HUES6 (cell line): ENCODE results near the gene NSG2.

Experiments used
- H3K27ac ChIP-seq: 2 replicates; pipeline ENCODE4 v1.7.0; 2013; ENCODE audit warnings: low read depth, mild to moderate bottlenecking, low read length, inconsistent platforms
- H3K27me3 ChIP-seq: 2 replicates; pipeline ENCODE4 v1.6.1; 2013; ENCODE audit warnings: low read length; ENCODE audit not compliant: control insufficient read depth, insufficient read depth
- H3K36me3 ChIP-seq: 2 replicates; pipeline ENCODE4 v1.6.1; 2013; ENCODE audit warnings: low read length; ENCODE audit not compliant: control insufficient read depth, insufficient read depth
- H3K4me1 ChIP-seq: 2 replicates; pipeline ENCODE4 v1.6.1; 2013; ENCODE audit warnings: low read length; ENCODE audit not compliant: control insufficient read depth, insufficient read depth
- H3K4me3 ChIP-seq: 2 replicates; pipeline ENCODE4 v1.5.1; 2013; ENCODE audit warnings: low read depth, low read length
- H3K9ac ChIP-seq: one replicate; pipeline ENCODE4 v1.6.1; 2013; ENCODE audit warnings: mild to moderate bottlenecking, low read length
- H3K9me3 ChIP-seq: 2 replicates; pipeline ENCODE4 v1.6.1; 2013; ENCODE audit warnings: low read depth, low read length; ENCODE audit not compliant: control insufficient read depth, insufficient read depth

Gene NSG2

DNA sequence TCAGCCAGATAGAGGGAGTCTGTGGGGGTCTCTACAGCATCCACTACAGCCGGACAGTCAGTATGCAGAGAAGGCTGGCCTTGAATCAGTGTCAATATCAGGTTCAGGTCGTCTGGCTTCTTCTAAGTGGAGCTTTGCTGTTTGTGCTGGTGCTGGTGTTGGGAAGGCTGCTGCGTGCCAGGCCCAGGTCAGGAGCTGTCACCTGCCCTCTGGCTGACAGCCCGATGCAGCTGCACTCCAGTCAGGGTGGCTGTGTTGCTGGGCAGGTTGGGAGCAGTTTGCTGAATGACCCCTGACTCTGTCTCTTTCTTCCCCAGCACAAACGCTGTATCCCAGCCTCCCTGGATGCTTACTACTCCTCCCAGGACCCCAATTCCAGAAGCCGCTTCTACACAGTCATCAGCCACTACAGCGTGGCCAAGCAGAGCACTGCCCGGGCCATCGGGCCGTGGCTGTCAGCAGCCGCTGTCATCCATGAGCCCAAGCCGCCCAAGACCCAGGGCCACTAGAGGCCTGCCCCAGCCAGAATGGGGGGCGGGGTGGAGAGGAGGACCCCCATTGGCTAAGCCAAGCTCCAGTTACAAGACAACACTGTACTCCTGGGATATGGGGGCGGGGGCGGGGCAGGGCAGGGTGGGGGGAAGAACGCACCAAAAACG is 61.6 kb downstream of the NSG2 start:
- no peak overlapping the region for H3K27ac ChIP-seq
- H3K4me3 ChIP-seq: no peak overlapping the region
- no peaks in the 10 kb centered on the region; the same call in 1 of the 2 replicates for H3K4me1 ChIP-seq
- H3K36me3 ChIP-seq: no peaks in the 10 kb centered on the region
- H3K9me3 ChIP-seq: no peaks in the 10 kb centered on the region
- no peaks in the 10 kb centered on the region for H3K27me3 ChIP-seq
- H3K9ac ChIP-seq: no peak overlapping the region

DNA sequence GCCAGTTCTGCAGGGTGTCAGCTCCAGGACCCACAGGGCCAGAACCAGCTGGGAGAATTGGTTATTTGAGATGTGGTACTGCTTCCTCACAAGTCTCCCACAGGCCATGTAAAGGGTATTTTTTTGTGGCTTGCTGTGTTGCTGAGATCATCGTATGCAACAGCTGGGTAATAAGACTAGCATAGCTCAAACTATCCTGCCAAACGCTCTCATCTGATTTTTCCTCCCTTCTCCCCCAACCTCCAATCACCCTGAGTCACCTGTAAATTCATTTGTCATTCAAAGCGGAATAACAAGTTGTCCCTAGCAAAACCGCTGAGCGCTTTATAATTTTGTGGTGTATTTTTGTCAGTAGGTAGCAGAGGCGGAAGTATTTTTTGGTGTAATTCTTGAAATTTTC is 63.2 kb downstream of the NSG2 start:
- Histone ChIP-seq H3K9me3 (no peaks in the 10 kb centered on the region), H3K4me1 (no peaks in the 10 kb centered on the region; the same call in 1 of the 2 replicates), H3K27ac (no peak overlapping the region), H3K27me3 (no peaks in the 10 kb centered on the region), H3K4me3 (no peak overlapping the region), H3K9ac (no peak overlapping the region), H3K36me3 (no peaks in the 10 kb centered on the region)

DNA sequence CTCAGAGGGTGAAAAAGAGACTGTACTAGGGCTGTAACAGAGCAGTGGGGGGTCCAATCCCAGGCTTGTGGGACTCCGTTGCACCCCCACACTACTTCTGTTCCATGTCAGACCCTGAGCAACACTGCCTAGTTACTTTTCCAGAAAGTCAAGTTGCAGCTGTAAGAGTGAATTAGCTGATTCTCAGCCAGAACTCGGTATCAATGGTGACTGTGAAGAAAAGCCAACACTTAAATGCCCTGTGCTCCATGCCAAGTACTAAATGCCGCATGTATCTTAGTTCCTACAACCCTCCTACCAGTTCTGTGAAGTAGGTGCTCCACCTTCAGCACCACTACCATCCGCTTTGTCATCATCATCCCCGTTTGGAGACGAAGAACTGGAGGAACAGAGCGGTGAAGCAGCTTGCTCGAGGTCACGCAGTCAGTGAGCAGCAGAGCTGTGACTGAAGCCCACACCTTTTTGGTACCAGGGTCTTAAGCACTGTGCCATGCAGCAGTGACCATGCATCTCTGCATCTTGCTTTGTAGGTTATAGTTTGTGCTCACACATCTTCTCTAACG is 64.3 kb downstream of the NSG2 start:
- Histone ChIP-seq H3K9ac (no peak overlapping the region), H3K9me3 (no peaks in the 10 kb centered on the region), H3K27me3 (no peaks in the 10 kb centered on the region), H3K27ac (no peak overlapping the region), H3K4me3 (no peak overlapping the region), H3K36me3 (no peaks in the 10 kb centered on the region), H3K4me1 (no peaks in the 10 kb centered on the region; the same call in 1 of the 2 replicates)

DNA sequence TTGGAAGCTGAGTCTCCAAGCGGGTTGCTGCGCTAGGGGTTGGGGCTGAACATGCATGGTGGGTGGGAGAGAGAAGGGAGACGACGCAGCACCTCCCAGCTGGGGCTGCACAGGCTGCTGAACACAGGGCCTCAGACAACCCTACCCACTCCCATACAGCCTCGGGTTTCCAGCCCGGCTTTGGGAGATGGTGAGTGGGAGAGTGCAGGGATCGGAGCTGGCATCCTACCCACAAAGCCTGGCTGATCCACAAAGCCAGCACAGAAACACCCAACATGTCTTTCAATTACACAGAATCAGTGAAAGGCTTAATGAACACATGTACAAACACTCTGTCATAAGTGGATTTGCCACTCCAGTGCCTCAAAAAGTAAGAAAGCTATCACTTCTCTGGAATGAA is 64.8 kb downstream of the NSG2 start:
- no peak overlapping the region for H3K27ac ChIP-seq
- H3K9me3 ChIP-seq: no peaks in the 10 kb centered on the region
- no peaks in the 10 kb centered on the region; the same call in 1 of the 2 replicates for H3K27me3 ChIP-seq

DNA sequence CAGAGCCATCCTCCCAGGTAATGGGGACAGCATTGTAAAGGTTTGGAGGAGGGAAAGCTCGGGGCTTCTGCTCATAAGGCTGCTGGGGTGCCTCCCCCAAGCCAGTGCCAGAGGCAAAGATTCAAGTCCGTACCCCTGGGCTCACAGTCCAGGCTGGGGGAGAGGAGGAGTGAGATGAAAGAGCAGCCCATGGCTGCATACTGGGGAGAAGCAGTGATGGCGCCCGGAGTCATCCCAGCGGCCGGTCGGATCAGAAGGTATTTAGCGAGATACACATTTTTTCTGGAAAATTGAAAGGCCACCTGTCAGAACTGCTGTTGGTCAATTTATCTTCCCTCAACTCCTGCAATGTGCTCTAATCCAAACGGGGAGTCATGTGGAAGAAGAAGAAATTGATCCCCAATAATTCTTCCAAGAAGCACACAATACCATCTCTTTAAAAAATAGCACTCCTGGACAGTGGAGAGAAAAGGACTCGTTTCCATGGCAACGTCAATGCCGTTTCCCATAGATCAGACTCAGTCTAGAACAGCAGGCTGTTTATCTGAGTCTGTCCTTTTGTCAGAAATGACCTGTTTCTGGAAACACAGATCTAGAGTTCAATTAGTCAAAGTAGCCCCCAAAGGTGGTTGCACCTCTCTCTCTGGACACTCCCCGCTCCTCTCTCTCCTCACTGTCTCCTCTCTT is 65.9 kb downstream of the NSG2 start:
- H3K9me3 ChIP-seq: no peaks in the 10 kb centered on the region
- no peak overlapping the region for H3K4me3 ChIP-seq
- no peaks in the 10 kb centered on the region; the same call in 1 of the 2 replicates for H3K4me1 ChIP-seq
- H3K27ac ChIP-seq: no peak overlapping the region
- H3K9ac ChIP-seq: no peak overlapping the region
- H3K36me3 ChIP-seq: no peaks in the 10 kb centered on the region
- H3K27me3 ChIP-seq: peaks cover 2% of the 10 kb centered on the region; the same call in 1 of the 2 replicates

More for the DNA sequence above, 64.8 kb downstream of the NSG2 start:
- Histone ChIP-seq H3K4me3 (no peak overlapping the region), H3K9ac (no peak overlapping the region), H3K4me1 (no peaks in the 10 kb centered on the region; the same call in 1 of the 2 replicates), H3K36me3 (no peaks in the 10 kb centered on the region)

DNA sequence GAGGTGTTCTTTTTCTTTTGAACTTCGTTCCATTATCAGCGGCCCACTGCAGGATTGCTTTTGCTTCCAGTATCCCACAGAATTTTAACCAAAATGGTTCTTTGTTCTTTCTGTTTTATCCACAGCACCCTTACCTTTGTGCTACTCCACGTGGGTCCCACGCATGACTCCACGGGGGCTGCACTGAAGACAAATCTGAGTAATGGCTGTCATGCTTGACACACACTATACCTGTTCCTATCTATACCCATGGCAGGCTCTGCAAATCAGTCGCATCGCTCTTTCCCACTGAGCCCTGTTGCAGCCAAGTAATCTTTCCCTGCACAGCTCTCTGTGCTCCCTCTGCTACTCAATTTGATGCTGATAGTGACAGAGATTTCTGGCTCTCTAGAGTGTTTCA is 69.7 kb downstream of the NSG2 start:
- H3K4me1 ChIP-seq: no peaks in the 10 kb centered on the region
- H3K27me3 ChIP-seq: peaks cover 6% of the 10 kb centered on the region; the same call in 1 of the 2 replicates
- H3K36me3 ChIP-seq: no peaks in the 10 kb centered on the region
- H3K9me3 ChIP-seq: no peaks in the 10 kb centered on the region
- H3K9ac ChIP-seq: no peak overlapping the region
- no peak overlapping the region for H3K4me3 ChIP-seq
- H3K27ac ChIP-seq: no peak overlapping the region

DNA sequence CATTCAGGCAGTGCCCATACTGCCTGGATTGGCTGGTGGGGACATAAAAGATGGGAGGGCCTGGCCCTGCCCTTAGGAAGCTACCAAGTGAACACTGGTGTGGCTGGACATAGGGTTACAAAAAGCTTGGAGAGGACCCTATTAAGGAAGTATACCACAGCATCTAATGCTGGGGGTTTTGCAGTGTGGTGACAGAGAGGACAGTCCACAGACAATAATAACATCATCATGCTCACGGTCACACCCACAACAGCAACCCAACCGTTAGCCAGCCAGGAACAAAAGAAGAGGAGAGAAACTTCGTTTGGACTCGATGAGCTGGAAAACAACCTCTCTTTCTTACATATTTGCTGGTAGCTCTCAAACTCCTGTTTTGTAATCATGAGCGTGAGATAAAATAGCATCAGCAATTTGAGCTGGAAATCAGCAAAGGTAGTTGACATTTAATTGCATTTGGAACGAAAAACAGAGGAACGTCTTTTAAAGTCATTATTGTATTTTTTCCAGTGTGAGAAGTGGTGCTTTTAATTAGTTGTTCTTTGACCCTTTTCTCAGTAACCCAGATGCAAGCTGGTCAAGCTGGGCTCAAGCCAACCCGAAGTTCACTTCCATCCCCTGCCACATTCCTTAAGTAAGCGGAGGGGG is 73.4 kb downstream of the NSG2 start:
- Histone ChIP-seq H3K4me3 (no peak overlapping the region), H3K27ac (no peak overlapping the region), H3K4me1 (no peaks in the 10 kb centered on the region), H3K9me3 (no peaks in the 10 kb centered on the region), H3K27me3 (peaks cover 6% of the 10 kb centered on the region; the same call in 1 of the 2 replicates), H3K9ac (no peak overlapping the region), H3K36me3 (no peaks in the 10 kb centered on the region)

DNA sequence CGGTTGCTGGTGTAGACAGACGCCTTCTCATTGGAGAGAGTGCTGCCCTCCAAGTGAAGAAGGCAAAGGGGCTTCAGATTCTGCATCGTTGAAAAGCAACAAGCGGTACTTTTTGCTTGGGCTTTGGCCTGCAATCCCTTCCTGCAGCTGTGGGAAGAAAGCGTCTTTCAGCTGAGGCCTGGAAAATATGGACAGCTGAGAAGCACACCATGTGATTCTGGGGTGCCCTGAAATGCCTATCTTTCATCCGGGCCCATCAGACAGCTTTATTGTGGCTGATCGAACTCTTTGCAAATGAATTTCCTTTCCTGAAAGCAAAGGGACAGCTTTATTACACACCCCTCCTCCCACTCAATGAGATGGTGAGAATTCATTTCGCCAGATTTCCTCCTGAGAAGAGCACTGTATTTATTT is 74.0 kb downstream of the NSG2 start:
- H3K27me3 ChIP-seq: peaks cover 6% of the 10 kb centered on the region; the same call in 1 of the 2 replicates
- no peak overlapping the region for H3K4me3 ChIP-seq
- no peaks in the 10 kb centered on the region for H3K9me3 ChIP-seq
- no peak overlapping the region for H3K27ac ChIP-seq
- no peaks in the 10 kb centered on the region for H3K36me3 ChIP-seq
- H3K9ac ChIP-seq: no peak overlapping the region
- no peaks in the 10 kb centered on the region for H3K4me1 ChIP-seq

DNA sequence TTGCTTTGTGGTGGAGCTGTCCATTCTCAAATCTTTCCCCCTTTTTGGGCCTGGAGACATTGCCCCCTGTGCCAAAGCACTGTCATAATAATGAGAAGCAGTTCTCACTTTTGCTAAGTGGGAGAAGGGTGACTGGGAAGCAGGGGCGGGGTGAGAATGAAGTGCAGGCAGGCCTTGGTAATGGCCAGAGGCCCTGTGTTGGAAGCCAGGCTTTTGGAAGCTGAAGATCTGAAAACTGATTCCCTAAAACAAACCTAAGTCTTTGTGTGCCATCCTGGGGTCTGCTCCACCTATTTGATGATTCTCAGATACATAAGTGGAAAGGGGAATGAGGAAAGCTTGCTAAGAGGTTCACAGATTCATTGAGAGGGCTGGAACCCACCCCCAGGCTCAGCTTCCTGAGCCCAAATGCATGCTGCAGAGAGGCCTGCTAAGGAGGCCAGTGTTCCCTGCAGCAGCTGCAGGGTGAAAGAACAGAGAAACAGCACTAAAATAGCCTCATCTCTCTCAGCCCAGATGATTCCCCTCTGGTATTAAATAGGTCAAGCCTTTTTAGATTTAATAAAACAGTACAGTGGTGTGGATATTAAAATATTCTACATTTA is 75.0 kb downstream of the NSG2 start:
- no peaks in the 10 kb centered on the region for H3K9me3 ChIP-seq
- no peak overlapping the region for H3K27ac ChIP-seq
- no peak overlapping the region for H3K9ac ChIP-seq
- peaks cover 6% of the 10 kb centered on the region; the same call in 1 of the 2 replicates for H3K27me3 ChIP-seq
- H3K36me3 ChIP-seq: no peaks in the 10 kb centered on the region
- H3K4me1 ChIP-seq: no peaks in the 10 kb centered on the region
- no peak overlapping the region for H3K4me3 ChIP-seq

DNA sequence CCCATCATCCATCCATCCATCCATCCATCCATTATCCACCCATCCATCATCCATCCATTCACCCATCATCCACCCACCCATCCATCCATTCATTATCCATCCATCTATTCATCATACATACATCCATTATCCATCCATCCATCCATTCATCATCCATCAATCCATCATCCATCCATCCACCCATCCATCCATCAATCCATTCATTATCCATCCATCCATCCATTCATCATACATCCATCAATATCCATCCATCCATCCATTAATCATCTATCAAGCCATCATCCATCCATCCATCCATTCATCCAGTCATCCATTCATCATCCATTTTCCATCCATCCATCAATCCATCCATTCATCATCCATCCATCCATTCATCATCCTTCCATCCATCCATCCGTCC is 89.0 kb downstream of the NSG2 start:
- H3K36me3 ChIP-seq: no peaks in the 10 kb centered on the region

More for the DNA sequence above, 89.0 kb downstream of the NSG2 start:
- H3K4me3 ChIP-seq: no peak overlapping the region
- no peaks in the 10 kb centered on the region for H3K4me1 ChIP-seq
- H3K27ac ChIP-seq: no peak overlapping the region
- H3K9me3 ChIP-seq: no peaks in the 10 kb centered on the region
- H3K27me3 ChIP-seq: no peaks in the 10 kb centered on the region; the same call in 1 of the 2 replicates
- no peak overlapping the region for H3K9ac ChIP-seq
